ENCODE measurements around the gene COL20A1. TPM values are rescaled to one million over a fixed set of nuclear protein-coding genes. Genes with fewer than 3 reads are reported as not detected.

COL20A1 gene
- total and polyA plus RNA-seq, 2 of the 13 experiments (the other 11 are each of a cell fraction or from before 2014, with no cell fraction given) = not detected

DNA sequence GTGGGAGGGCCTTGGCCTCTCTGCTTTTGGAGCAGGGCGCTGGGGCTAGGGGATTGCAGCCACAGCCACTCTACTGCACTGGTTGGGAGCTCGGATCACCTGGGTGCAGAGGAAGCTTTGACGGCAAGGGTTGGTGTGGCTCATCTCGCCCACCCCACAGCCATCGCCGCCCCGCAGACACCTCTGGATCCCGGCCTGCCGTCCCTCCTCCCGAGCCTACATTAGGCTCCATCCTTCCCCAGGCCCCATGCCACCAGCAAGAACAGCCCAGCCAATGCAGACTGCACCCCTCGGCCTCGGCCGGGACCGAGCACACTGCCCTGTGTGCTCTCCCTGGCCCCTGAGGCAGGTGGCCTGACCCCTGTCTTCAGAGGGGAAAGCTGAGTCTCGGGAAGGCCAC is 32.5 kb upstream of the COL20A1 start (continued):
- TF ChIP-seq SP1 (IDR thresholded peaks at IDR 0.05) (no peak), SP1 (CRISPR knock-in tag; IDR thresholded peaks at IDR 0.05) (no peak), TCF7L2 (IDR thresholded peaks at IDR 0.05; ENCODE audit: low read depth, low read length) (no peak), ZNF709 (CRISPR knock-in tag; IDR thresholded peaks at IDR 0.05) (no peak), HNRNPH1 (optimal IDR thresholded peaks at IDR 0.05; ENCODE audit: low read depth, low read length) (no peak), ZFP62 (CRISPR knock-in tag; IDR thresholded peaks at IDR 0.05) (no peak), MLXIP (CRISPR knock-in tag; IDR thresholded peaks at IDR 0.05; ENCODE audit: borderline replicate concordance) (no peak), ZFP41 (CRISPR knock-in tag; IDR thresholded peaks at IDR 0.05; ENCODE audit: borderline replicate concordance) (no peak)

GRCh38 chr20:63261060-63261794 is 31.8 kb upstream of the COL20A1 start:
- H3K36me3 ChIP-seq (replicated peaks in 1 of 2; ENCODE audit: control insufficient read depth in 1 of 2, insufficient read depth in 2 of 2, low read length in 2 of 2) = no peaks in the 10 kb centered on the region
- BruUV-seq (replicated peaks) = no TSS peak
- H3K4me1 ChIP-seq (ENCODE audit: insufficient read depth, low read length) = peaks cover 34% of the 10 kb centered on the region
- ChIA-PET POLR2A (no interaction called here), CTCF (ENCODE audit: low intra/inter-chr PET ratio, low total read pairs) (no interaction called here)
- peak overlapping the region; percentile 68 for H3K4me2 ChIP-seq (ENCODE audit: low read depth, low read length)
- no peak overlapping the region for H2AFZ ChIP-seq (ENCODE audit: low read length)
- H3K79me2 ChIP-seq (ENCODE audit: insufficient read depth, low read length) = no peaks in the 10 kb centered on the region
- DNase-seq (ENCODE audit: low spot score) (peak; percentile 69), ATAC-seq (peak; percentile 71), FAIRE-seq (peak; percentile 96)
- H3K27me3 ChIP-seq (ENCODE audit: control insufficient read depth in 1 of 2, insufficient read depth in 2 of 2, low read length in 2 of 2) = peaks cover 26 to 74% of the 10 kb centered on the region in 2 experiments
- in situ Hi-C loops (cut with HindIII; ENCODE audit: extremely low pct_ligation_motif_present, low pct_unique_long_range_greater_than_20kb) (no loop called here), intact Hi-C loops (cut with micrococcal nuclease; ENCODE audit: unreplicated experiment) (loop anchor here (1.0 kb wide), 1 partner anchor 82 kb away; no protein-coding TSS in a partner anchor)
- H3K9ac ChIP-seq (ENCODE audit: insufficient read depth, low read depth, low read length) = peak overlapping the region; percentile 7; the same call in 1 of the 2 replicates
- WGBS (ENCODE audit: low lambda C conversion rate) = 3% methylated on average over 24 of the region's 25 CpGs
- peaks cover 5% of the 10 kb centered on the region; the same call in 1 of the 2 replicates for H4K20me1 ChIP-seq (ENCODE audit: insufficient read depth, low read length)
- no peaks in the 10 kb centered on the region for H3K9me3 ChIP-seq (ENCODE audit: low read length)
- H3K4me3 ChIP-seq (replicated peaks in 1 of 3; ENCODE audit: insufficient read depth in 1 of 3, low read depth in 2 of 3, low read length in 3 of 3) = peak overlapping the region in 1 of 3 experiments; percentile 49; a peak in 1 of 6 replicates
- H3K27ac ChIP-seq (ENCODE audit: extremely low read length, insufficient read depth, low read length) = no peak overlapping the region
- TF ChIP-seq ATM (IDR thresholded peaks at IDR 0.05; ENCODE audit: borderline replicate concordance) (no peak), PCBP1 (IDR thresholded peaks at IDR 0.05; ENCODE audit: borderline replicate concordance, low read depth, low read length) (no peak), CENPX (CRISPR knock-in tag; IDR thresholded peaks at IDR 0.05) (no peak), ZNF790 (CRISPR knock-in tag; IDR thresholded peaks at IDR 0.05; ENCODE audit: borderline replicate concordance) (no peak), ZNF816 (CRISPR knock-in tag; IDR thresholded peaks at IDR 0.05; ENCODE audit: borderline replicate concordance) (no peak), ZNF740 (CRISPR knock-in tag; IDR thresholded peaks at IDR 0.05) (no peak), KLF16 (CRISPR knock-in tag; IDR thresholded peaks at IDR 0.05) (no peak), PHF21A (CRISPR knock-in tag; IDR thresholded peaks at IDR 0.05) (peak; percentile 71), ZNF251 (CRISPR knock-in tag; IDR thresholded peaks at IDR 0.05) (0 out of 2 replicates have a peak, but pooled peaks have one; percentile 12), ZFP1 (CRISPR knock-in tag; IDR thresholded peaks at IDR 0.05) (no peak), GATAD2A (CRISPR knock-in tag; IDR thresholded peaks at IDR 0.05) (peak; percentile 54; the same call in 1 of the 2 replicates), MEIS1 (CRISPR knock-in tag; IDR thresholded peaks at IDR 0.05; ENCODE audit: borderline replicate concordance) (no peak), AGO2 (optimal IDR thresholded peaks at IDR 0.05; ENCODE audit: low read depth, low read length) (no peak), FLYWCH1 (CRISPR knock-in tag; IDR thresholded peaks at IDR 0.05) (no peak), HHEX (CRISPR knock-in tag; IDR thresholded peaks at IDR 0.05) (no peak), SAP130 (CRISPR knock-in tag; IDR thresholded peaks at IDR 0.05; ENCODE audit: low read depth) (0 out of 2 replicates have a peak, but pooled peaks have one; percentile 35)
